ENCODE results near the gene STMN1. TPM values are rescaled to one million over a fixed set of nuclear protein-coding genes. Genes with fewer than 3 reads are reported as not detected.

The STMN1 gene
- total and polyA plus RNA-seq, 5 donors = 10.3 to 20.7 (median 16.5) TPM

DNA sequence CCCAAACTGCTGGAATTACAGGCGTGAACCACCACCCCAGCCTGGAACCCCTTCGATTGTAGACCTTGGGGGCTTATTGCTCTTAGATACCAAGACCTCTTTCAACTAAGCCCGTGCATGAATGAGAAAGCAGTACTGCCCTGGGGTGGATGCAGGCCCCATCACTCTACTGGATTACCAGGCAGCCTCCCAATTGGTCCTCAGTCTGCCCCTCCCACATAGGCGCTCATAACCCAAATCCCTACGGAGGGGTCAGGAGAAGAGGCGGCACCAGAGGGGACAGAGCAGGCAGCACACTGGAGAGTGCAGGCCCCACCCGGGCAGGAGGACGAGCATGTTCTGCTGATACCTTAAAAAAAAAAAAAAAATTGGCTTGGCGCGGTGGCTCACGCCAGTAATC, 12.4 kb upstream of the STMN1 start:
- Histone ChIP-seq H3K4me3 (ENCODE audit: low read length) (no peak overlapping the region), H3K9me3 (ENCODE audit: control insufficient read depth, low read length) (no peaks in the 10 kb centered on the region), H3K4me1 (ENCODE audit: control insufficient read depth, insufficient read depth, low read length) (no peaks in the 10 kb centered on the region), H3K27ac (ENCODE audit: low read length) (no peak overlapping the region), H3K27me3 (ENCODE audit: control insufficient read depth, insufficient read depth) (no peaks in the 10 kb centered on the region)
- WGBS = 89% methylated on average over 11 of the region's 11 CpGs
- ATAC-seq (no peak), DNase-seq (no peak)
- intact Hi-C loops (cut with DNase I) = no loop called here

DNA sequence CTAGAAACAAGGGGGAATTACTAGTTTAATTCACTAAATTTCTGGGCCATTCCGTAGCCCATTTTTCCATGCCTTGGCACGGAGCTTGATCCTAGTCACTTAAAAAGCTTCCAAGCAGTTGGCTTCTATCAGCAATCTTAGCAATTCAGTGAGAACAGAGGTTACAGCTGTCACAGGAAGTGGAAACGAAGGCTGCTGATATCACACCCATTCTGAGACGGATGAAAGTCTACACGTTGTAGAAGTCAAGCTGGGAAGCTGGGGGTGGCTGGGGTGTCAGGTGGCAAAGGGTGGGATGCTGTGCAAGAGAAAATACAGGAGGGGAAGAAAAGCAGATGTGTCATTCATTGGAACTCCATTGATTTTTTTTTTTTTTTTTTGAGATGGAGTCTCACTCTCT, 11.8 kb upstream of the STMN1 start:
- ATAC-seq (peak; percentile 39 to 67), DNase-seq (no peak)
- no peaks in the 10 kb centered on the region for H3K27me3 ChIP-seq (ENCODE audit: control insufficient read depth, insufficient read depth)
- no peak overlapping the region for H3K4me3 ChIP-seq (ENCODE audit: low read length)
- no peaks in the 10 kb centered on the region for H3K9me3 ChIP-seq (ENCODE audit: control insufficient read depth, low read length)
- H3K4me1 ChIP-seq (ENCODE audit: control insufficient read depth, insufficient read depth, low read length) = no peaks in the 10 kb centered on the region
- intact Hi-C loops (cut with DNase I) = no loop called here
- H3K27ac ChIP-seq (ENCODE audit: low read length) = no peak overlapping the region
- WGBS = 26% methylated on average over 5 of the region's 5 CpGs

- Histone ChIP-seq H3K9me3 (ENCODE audit: control insufficient read depth, low read length) (no peaks in the 10 kb centered on the region), H3K27me3 (ENCODE audit: control insufficient read depth, insufficient read depth) (no peaks in the 10 kb centered on the region), H3K27ac (ENCODE audit: low read length) (no peak overlapping the region), H3K4me1 (ENCODE audit: control insufficient read depth, insufficient read depth, low read length) (no peaks in the 10 kb centered on the region), H3K4me3 (ENCODE audit: low read length) (no peak overlapping the region)
- ATAC-seq = no peak
- no peak for DNase-seq
- WGBS = 96% methylated on average over 2 of the region's 2 CpGs
- intact Hi-C loops (cut with DNase I) = no loop called here
Observed at GRCh38 chr1:25916460-25916859, 10.2 kb upstream of the STMN1 start.

GRCh38 chr1:25914074-25914995, 8.1 kb upstream of the STMN1 start:
- intact Hi-C loops (cut with DNase I) = no loop called here
- no peak overlapping the region for H3K27ac ChIP-seq (ENCODE audit: low read length)
- no peak for ATAC-seq

DNA sequence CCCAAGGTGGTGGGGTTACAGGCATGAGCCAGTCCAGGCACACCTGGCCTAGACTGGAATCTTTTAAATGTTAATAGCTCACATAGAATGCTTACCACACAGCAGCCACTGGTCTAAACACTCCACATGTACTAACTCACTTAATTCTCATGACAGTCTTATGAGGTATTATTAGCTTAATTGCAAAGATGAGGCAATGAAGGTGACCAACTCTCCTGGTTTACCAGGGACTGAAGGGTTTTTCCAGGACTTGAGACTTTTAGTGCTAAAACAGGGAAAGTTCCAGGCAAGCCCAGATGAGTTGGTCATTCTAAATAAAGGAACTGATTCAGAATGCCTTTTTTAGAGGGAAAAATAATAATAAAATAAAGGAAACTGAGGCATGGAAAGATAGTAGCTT, 7.0 kb upstream of the STMN1 start:
- Histone ChIP-seq H3K4me1 (ENCODE audit: control insufficient read depth, insufficient read depth, low read length) (no peaks in the 10 kb centered on the region), H3K27me3 (ENCODE audit: control insufficient read depth, insufficient read depth) (no peaks in the 10 kb centered on the region), H3K4me3 (ENCODE audit: low read length) (no peak overlapping the region), H3K9me3 (ENCODE audit: control insufficient read depth, low read length) (no peaks in the 10 kb centered on the region), H3K27ac (ENCODE audit: low read length) (no peak overlapping the region)
- intact Hi-C loops (cut with DNase I) = no loop called here
- ATAC-seq (no peak), DNase-seq (no peak)

More at GRCh38 chr1:25914074-25914995, 8.1 kb upstream of the STMN1 start:
- WGBS = 90% methylated on average over 3 of the region's 3 CpGs
- H3K9me3 ChIP-seq (ENCODE audit: control insufficient read depth, low read length) = no peaks in the 10 kb centered on the region
- no peak for DNase-seq
- H3K4me1 ChIP-seq (ENCODE audit: control insufficient read depth, insufficient read depth, low read length) = no peaks in the 10 kb centered on the region
- no peak overlapping the region for H3K4me3 ChIP-seq (ENCODE audit: low read length)
- H3K27me3 ChIP-seq (ENCODE audit: control insufficient read depth, insufficient read depth) = no peaks in the 10 kb centered on the region

DNA sequence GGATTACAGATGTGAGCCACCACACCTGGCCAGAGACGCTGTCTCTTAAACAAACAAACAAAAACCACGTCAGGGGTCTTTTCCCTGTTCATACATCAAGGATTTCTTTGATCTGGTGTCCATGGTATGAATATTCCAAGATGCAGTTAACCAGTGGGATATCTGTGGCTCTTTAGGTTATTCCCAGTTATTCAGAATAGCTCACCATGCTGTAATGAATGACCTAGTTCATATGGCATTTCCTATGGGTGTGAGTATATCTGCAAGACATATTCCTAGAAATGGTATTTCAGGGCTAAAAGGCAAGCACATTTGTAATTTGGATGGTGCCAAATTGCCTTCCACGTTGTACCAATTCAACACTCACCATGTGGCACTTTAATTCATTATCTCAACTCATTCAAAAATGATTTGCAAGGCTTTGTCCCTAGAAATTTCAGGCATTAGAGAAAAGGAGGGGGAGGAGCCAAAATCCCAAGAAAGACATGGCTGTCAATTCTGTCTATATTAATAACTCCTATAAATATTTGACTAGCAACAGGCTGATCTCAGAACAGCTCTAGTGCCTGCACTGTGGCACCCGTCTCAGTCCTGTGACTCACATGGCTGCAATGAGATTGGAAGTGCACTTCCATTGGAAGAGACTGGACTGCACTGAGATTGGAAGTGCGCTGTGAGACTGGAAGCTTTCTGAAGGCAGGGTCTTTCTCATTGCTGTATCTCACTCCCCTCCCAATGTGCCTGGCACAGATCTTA, 6.0 kb upstream of the STMN1 start:
- no peak for ATAC-seq
- H3K4me3 ChIP-seq (ENCODE audit: low read length) = no peak overlapping the region
- no peak for DNase-seq
- intact Hi-C loops (cut with DNase I) = no loop called here
- no peaks in the 10 kb centered on the region for H3K4me1 ChIP-seq (ENCODE audit: control insufficient read depth, insufficient read depth, low read length)
- WGBS = 75% methylated on average over 5 of the region's 5 CpGs
- no peaks in the 10 kb centered on the region for H3K9me3 ChIP-seq (ENCODE audit: control insufficient read depth, low read length)
- no peak overlapping the region for H3K27ac ChIP-seq (ENCODE audit: low read length)
- no peaks in the 10 kb centered on the region for H3K27me3 ChIP-seq (ENCODE audit: control insufficient read depth, insufficient read depth)

- H3K4me3 ChIP-seq (ENCODE audit: low read length) = no peak overlapping the region
- no peak overlapping the region for H3K27ac ChIP-seq (ENCODE audit: low read length)
- DNase-seq (no peak), ATAC-seq (no peak)
- intact Hi-C loops (cut with DNase I) = no loop called here
- H3K9me3 ChIP-seq (ENCODE audit: control insufficient read depth, low read length) = no peaks in the 10 kb centered on the region
- H3K27me3 ChIP-seq (ENCODE audit: control insufficient read depth, insufficient read depth) = no peaks in the 10 kb centered on the region
- H3K4me1 ChIP-seq (ENCODE audit: control insufficient read depth, insufficient read depth, low read length) = no peaks in the 10 kb centered on the region
Observed at GRCh38 chr1:25911162-25911561, 4.9 kb upstream of the STMN1 start.

DNA sequence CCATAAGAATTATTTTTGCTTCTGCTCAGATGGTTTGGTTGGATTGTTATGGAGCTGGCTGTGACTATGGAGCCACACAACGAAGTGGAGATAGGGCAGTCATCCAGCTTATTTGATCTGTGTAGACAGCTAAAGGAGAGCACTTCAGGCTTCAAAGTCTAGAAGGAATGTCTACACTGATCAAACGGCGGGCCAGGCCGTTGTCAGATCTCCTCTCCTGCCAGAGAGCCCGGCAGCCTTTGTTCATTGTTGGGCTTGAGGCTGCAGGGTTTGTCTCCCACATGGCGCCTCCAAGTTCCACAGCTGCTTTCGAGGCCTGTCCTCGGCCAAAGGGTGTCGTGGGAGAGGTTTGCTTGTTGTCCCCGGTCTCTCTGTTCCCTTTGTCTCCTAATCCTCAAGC, 2.8 kb upstream of the STMN1 start:
- no peak overlapping the region for H3K4me3 ChIP-seq (ENCODE audit: low read length)
- H3K9me3 ChIP-seq (ENCODE audit: control insufficient read depth, low read length) = no peaks in the 10 kb centered on the region
- intact Hi-C loops (cut with DNase I) = no loop called here
- H3K27ac ChIP-seq (ENCODE audit: low read length) = no peak overlapping the region
- no peak for DNase-seq
- WGBS = 33% methylated on average over 10 of the region's 10 CpGs
- ATAC-seq = no peak
- no peaks in the 10 kb centered on the region for H3K27me3 ChIP-seq (ENCODE audit: control insufficient read depth, insufficient read depth)
- H3K4me1 ChIP-seq (ENCODE audit: control insufficient read depth, insufficient read depth, low read length) = no peaks in the 10 kb centered on the region

GRCh38 chr1:25908161-25908560, 1.9 kb upstream of the STMN1 start:
- DNase-seq (no peak), ATAC-seq (no peak)
- no peaks in the 10 kb centered on the region for H3K27me3 ChIP-seq (ENCODE audit: control insufficient read depth, insufficient read depth)
- WGBS = 57% methylated on average over 1 of the region's 1 CpG
- intact Hi-C loops (cut with DNase I) = no loop called here
- no peak overlapping the region for H3K27ac ChIP-seq (ENCODE audit: low read length)
- no peaks in the 10 kb centered on the region for H3K4me1 ChIP-seq (ENCODE audit: control insufficient read depth, insufficient read depth, low read length)
- no peaks in the 10 kb centered on the region for H3K9me3 ChIP-seq (ENCODE audit: control insufficient read depth, low read length)
- no peak overlapping the region for H3K4me3 ChIP-seq (ENCODE audit: low read length)

GRCh38 chr1:25907601-25908000, 1.4 kb upstream of the STMN1 start:
- 86% methylated on average over 6 of the region's 6 CpGs for whole genome bisulfite sequencing
- no peak for DNase-seq
- Histone ChIP-seq H3K9me3 (ENCODE audit: control insufficient read depth, low read length) (no peaks in the 10 kb centered on the region), H3K27me3 (ENCODE audit: control insufficient read depth, insufficient read depth) (no peaks in the 10 kb centered on the region), H3K4me3 (ENCODE audit: low read length) (no peak overlapping the region), H3K27ac (ENCODE audit: low read length) (no peak overlapping the region), H3K4me1 (ENCODE audit: control insufficient read depth, insufficient read depth, low read length) (no peaks in the 10 kb centered on the region)
- ATAC-seq = no peak
- intact Hi-C loops (cut with DNase I) = no loop called here

- intact Hi-C loops (cut with DNase I) = no loop called here
- WGBS = 18% methylated on average over 34 of the region's 34 CpGs
- H3K27me3 ChIP-seq (ENCODE audit: control insufficient read depth, insufficient read depth) = no peaks in the 10 kb centered on the region
- H3K9me3 ChIP-seq (ENCODE audit: control insufficient read depth, low read length) = no peaks in the 10 kb centered on the region
- H3K4me3 ChIP-seq (ENCODE audit: low read length) = peak overlapping the region; percentile 73
- ATAC-seq (peak; percentile 1 to 4), DNase-seq (peak in 1 of 3 donors; percentile 62)
- H3K4me1 ChIP-seq (ENCODE audit: control insufficient read depth, insufficient read depth, low read length) = no peaks in the 10 kb centered on the region
- H3K27ac ChIP-seq (ENCODE audit: low read length) = no peak overlapping the region
Observed at GRCh38 chr1:25906644-25907300, 553 bp upstream of the STMN1 start.

All from right cardiac atrium (tissue), 5 donors.